ENCODE measurements around the gene AQP7. TPM values are rescaled to one million over a fixed set of nuclear protein-coding genes. Genes with fewer than 3 reads are reported as not detected.
A peak's percentile ranks its signal among the peaks of the same experiment; 100 is the strongest.

AQP7 gene
- total and polyA plus RNA-seq, 12 donors: 0.33 to 32.5 (median 2.4) TPM; not detected in 2

GRCh38 chr9:33440204-33440603, 37.8 kb upstream of the AQP7 start:
- WGBS, 4 donors: 92 to 96% (median 94%) methylated on average over 7 of the region's 7 CpGs

GRCh38 chr9:33439731-33440130, 37.4 kb upstream of the AQP7 start:
- Histone ChIP-seq H3K27me3 (no peaks in the 10 kb centered on the region), H3K9me3 (replicated peaks in 1 of 3) (no peaks in the 10 kb centered on the region), H3K4me3 (no peak overlapping the region), H3K36me3 (replicated peaks in 1 of 2) (no peaks in the 10 kb centered on the region), H3K4me1 (replicated peaks in 1 of 2) (no peaks in the 10 kb centered on the region), H3K27ac (no peak overlapping the region)
- intact Hi-C loops (cut with DNase I): no loop called here
- DNase-seq: no peak
- TF ChIP-seq POLR2A (IDR thresholded peaks at IDR 0.05) (no peak), CTCF (IDR thresholded peaks at IDR 0.05) (no peak)
- 59 to 77% (median 67%) methylated on average over 4 to 6 of the region's 6 CpGs for WGBS, 4 donors

More at GRCh38 chr9:33440204-33440603, 37.8 kb upstream of the AQP7 start:
- no peak for TF ChIP-seq CTCF (IDR thresholded peaks at IDR 0.05)
- intact Hi-C loops (cut with DNase I): no loop called here
- no peak for DNase-seq
- no peak overlapping the region for H3K27ac ChIP-seq
- H3K36me3 ChIP-seq (replicated peaks in 1 of 2): no peaks in the 10 kb centered on the region
- no peaks in the 10 kb centered on the region for H3K4me1 ChIP-seq (replicated peaks in 1 of 2)
- no peaks in the 10 kb centered on the region for H3K9me3 ChIP-seq (replicated peaks in 1 of 3)
- no peak overlapping the region for H3K4me3 ChIP-seq
- no peaks in the 10 kb centered on the region for H3K27me3 ChIP-seq

- WGBS, 4 donors: 64 to 73% (median 67%) methylated on average over 7 of the region's 7 CpGs
- no peak for TF ChIP-seq POLR2A (IDR thresholded peaks at IDR 0.05)
- no peak for TF ChIP-seq CTCF (IDR thresholded peaks at IDR 0.05)
- Histone ChIP-seq H3K27me3 (no peaks in the 10 kb centered on the region), H3K36me3 (replicated peaks in 1 of 2) (no peaks in the 10 kb centered on the region), H3K9me3 (replicated peaks in 1 of 3) (no peaks in the 10 kb centered on the region), H3K4me3 (no peak overlapping the region), H3K4me1 (replicated peaks in 1 of 2) (no peaks in the 10 kb centered on the region), H3K27ac (no peak overlapping the region)
- intact Hi-C loops (cut with DNase I): no loop called here
- peak in 1 of 7 donors; percentile 14 for DNase-seq
Measured at GRCh38 chr9:33438926-33439680, 36.7 kb upstream of the AQP7 start.

GRCh38 chr9:33437898-33438297, 35.5 kb upstream of the AQP7 start:
- no peaks in the 10 kb centered on the region for H3K27me3 ChIP-seq
- H3K27ac ChIP-seq: no peak overlapping the region
- intact Hi-C loops (cut with DNase I): no loop called here
- H3K9me3 ChIP-seq (replicated peaks in 1 of 3): no peaks in the 10 kb centered on the region
- no peaks in the 10 kb centered on the region for H3K36me3 ChIP-seq (replicated peaks in 1 of 2)
- 72 to 90% (median 85%) methylated on average over 1 of the region's 1 CpG for WGBS, 4 donors
- DNase-seq: no peak
- TF ChIP-seq CTCF (IDR thresholded peaks at IDR 0.05) (no peak), POLR2A (IDR thresholded peaks at IDR 0.05) (no peak)
- H3K4me3 ChIP-seq: no peak overlapping the region
- no peaks in the 10 kb centered on the region for H3K4me1 ChIP-seq (replicated peaks in 1 of 2)

All from adrenal gland (tissue), 12 donors.